Neural progenitor cell (in vitro differentiated cells): ENCODE results near the gene ITIH2.

Experiments
- CTCF ChIP-seq: fragments of 200-600 bp; sonication (generic); IDR thresholded peaks from 2 replicates; pipeline ENCODE4 v1.5.1; 2017; ENCODE audit warnings: antibody characterized with exemption, mild to moderate bottlenecking
- EZH2phosphoT487 ChIP-seq: fragments of 200-600 bp; sonication (generic); IDR thresholded peaks from 2 replicates; pipeline ENCODE4 v1.6.1; 2017; ENCODE audit warnings: antibody characterized with exemption

GRCh38 chr10:7710446-7710845, 7.3 kb downstream of the ITIH2 start:
- TF ChIP-seq EZH2phosphoT487 (no peak), CTCF (no peak)
